ENCODE results near the gene TMA16. TPM values are rescaled to one million over a fixed set of nuclear protein-coding genes. Genes with fewer than 3 reads are reported as not detected.

Gene TMA16
- polyA plus RNA-seq, 1 donor from 2014 or later, result 6.6 TPM

GRCh38 chr4:163542275-163542674, 47.8 kb downstream of the TMA16 start:
- Histone ChIP-seq H3K36me3 (ENCODE audit: insufficient read depth, low read length) (no peaks in the 10 kb centered on the region), H4K20me1 (ENCODE audit: insufficient read depth) (no peaks in the 10 kb centered on the region), H3F3A (ENCODE audit: insufficient read depth, low read length, poor library complexity, severe bottlenecking) (no peaks in the 10 kb centered on the region), H3K79me2 (replicated peaks; ENCODE audit: insufficient read depth, low read length) (no peaks in the 10 kb centered on the region), H2AFZ (ENCODE audit: low read depth, low read length) (no peak overlapping the region), H3K4me3 (ENCODE audit: low read length) (no peak overlapping the region), H3K27me3 (ENCODE audit: insufficient read depth, low read depth, low read length) (no peaks in the 10 kb centered on the region), H3K9me3 (ENCODE audit: low read length) (no peaks in the 10 kb centered on the region), H3K27ac (ENCODE audit: low read length) (no peak overlapping the region), H3K9ac (ENCODE audit: low read length) (no peak overlapping the region), H3K4me2 (ENCODE audit: low read length) (no peak overlapping the region), H3K9me2 (ENCODE audit: insufficient read depth, low read length) (no peaks in the 10 kb centered on the region)
- TF ChIP-seq CTCF (IDR thresholded peaks at IDR 0.05; ENCODE audit: poor library complexity, severe bottlenecking) (no peak), MXI1 (conservative IDR thresholded peaks at IDR 0.05; ENCODE audit: poor library complexity, severe bottlenecking) (no peak)

- Histone ChIP-seq H3K4me2 (ENCODE audit: low read length) (no peak overlapping the region), H3K9me3 (ENCODE audit: low read length) (no peaks in the 10 kb centered on the region), H3K27ac (ENCODE audit: low read length) (no peak overlapping the region), H3K4me3 (ENCODE audit: low read length) (no peak overlapping the region), H2AFZ (ENCODE audit: low read depth, low read length) (no peak overlapping the region), H4K20me1 (ENCODE audit: insufficient read depth) (no peaks in the 10 kb centered on the region), H3K79me2 (replicated peaks; ENCODE audit: insufficient read depth, low read length) (no peaks in the 10 kb centered on the region), H3K9me2 (ENCODE audit: insufficient read depth, low read length) (no peaks in the 10 kb centered on the region), H3K27me3 (ENCODE audit: insufficient read depth, low read depth, low read length) (no peaks in the 10 kb centered on the region), H3F3A (ENCODE audit: insufficient read depth, low read length, poor library complexity, severe bottlenecking) (no peaks in the 10 kb centered on the region), H3K36me3 (ENCODE audit: insufficient read depth, low read length) (no peaks in the 10 kb centered on the region), H3K9ac (ENCODE audit: low read length) (no peak overlapping the region)
- peak; percentile 71 for TF ChIP-seq CTCF (IDR thresholded peaks at IDR 0.05; ENCODE audit: poor library complexity, severe bottlenecking)
- TF ChIP-seq EP300 (conservative IDR thresholded peaks at IDR 0.05; ENCODE audit: poor library complexity, severe bottlenecking), result no peak
- no peak for TF ChIP-seq POLR2AphosphoS5 (IDR thresholded peaks at IDR 0.05)
- no peak for TF ChIP-seq TAF1 (IDR thresholded peaks at IDR 0.05; ENCODE audit: low read depth)
- TF ChIP-seq RAD21 (conservative IDR thresholded peaks at IDR 0.05), result peak; percentile 68
- no peak for TF ChIP-seq REST (IDR thresholded peaks at IDR 0.05; ENCODE audit: borderline replicate concordance)
- no peak for TF ChIP-seq EZH2 (IDR thresholded peaks at IDR 0.05; ENCODE audit: borderline replicate concordance, insufficient read depth, low read length, poor library complexity, severe bottlenecking)
- TF ChIP-seq SMC3 (conservative IDR thresholded peaks at IDR 0.05; ENCODE audit: poor library complexity), result peak; percentile 76
These were observed 50.0 kb downstream of the TMA16 start for GRCh38 chr4:163544407-163545038.
